Islet of Langerhans (tissue), 1 donor: ENCODE results near the gene TRAPPC1.
A peak's percentile ranks its signal among the peaks of the same experiment; 100 is the strongest.

Source experiments
- FAIRE-seq: peaks from one replicate; lab custom pipeline; 2011; peaks lifted over from hg19 to GRCh38; lab: Jason Lieb, UNC

Gene TRAPPC1

DNA sequence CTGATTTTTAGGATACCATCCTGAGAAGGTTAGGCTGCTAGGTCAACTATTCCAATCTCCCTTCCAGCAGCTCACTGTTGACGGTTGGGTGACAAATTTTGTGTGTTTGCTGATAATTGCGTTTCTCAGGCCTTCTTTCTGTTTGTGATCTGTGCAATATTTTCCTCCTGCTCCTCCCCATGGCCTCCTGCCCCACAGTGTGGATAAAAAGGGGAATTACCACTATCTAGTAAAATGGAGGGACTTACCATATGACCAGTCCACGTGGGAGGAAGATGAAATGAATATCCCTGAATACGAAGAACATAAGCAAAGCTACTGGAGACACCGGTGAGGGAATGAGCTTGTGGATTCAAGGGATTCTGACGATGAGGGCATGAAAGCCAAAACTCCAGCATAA is 34.0 kb downstream of the TRAPPC1 start:
- peak; percentile 83 for FAIRE-seq

GRCh38 chr17:7897090-7897489 is 34.7 kb downstream of the TRAPPC1 start:
- no peak for FAIRE-seq

DNA sequence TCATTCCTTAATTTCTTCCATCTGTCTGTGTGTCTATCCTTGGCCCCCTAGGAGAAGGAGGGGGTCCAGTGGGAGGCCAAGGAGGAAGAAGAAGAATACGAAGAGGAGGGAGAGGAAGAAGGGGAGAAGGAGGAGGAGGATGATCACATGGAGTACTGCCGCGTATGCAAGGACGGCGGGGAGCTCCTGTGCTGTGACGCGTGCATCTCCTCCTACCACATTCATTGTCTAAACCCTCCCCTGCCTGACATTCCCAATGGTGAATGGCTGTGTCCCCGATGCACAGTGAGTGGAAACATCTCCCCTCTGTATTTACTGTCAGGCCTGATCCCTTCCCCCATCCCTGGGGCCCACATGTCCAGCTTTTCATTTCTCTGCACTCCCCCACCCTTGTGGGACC is 36.9 kb downstream of the TRAPPC1 start:
- FAIRE-seq, result no peak

- FAIRE-seq, result no peak
Measured at GRCh38 chr17:7894226-7894625, 37.5 kb downstream of the TRAPPC1 start.

DNA sequence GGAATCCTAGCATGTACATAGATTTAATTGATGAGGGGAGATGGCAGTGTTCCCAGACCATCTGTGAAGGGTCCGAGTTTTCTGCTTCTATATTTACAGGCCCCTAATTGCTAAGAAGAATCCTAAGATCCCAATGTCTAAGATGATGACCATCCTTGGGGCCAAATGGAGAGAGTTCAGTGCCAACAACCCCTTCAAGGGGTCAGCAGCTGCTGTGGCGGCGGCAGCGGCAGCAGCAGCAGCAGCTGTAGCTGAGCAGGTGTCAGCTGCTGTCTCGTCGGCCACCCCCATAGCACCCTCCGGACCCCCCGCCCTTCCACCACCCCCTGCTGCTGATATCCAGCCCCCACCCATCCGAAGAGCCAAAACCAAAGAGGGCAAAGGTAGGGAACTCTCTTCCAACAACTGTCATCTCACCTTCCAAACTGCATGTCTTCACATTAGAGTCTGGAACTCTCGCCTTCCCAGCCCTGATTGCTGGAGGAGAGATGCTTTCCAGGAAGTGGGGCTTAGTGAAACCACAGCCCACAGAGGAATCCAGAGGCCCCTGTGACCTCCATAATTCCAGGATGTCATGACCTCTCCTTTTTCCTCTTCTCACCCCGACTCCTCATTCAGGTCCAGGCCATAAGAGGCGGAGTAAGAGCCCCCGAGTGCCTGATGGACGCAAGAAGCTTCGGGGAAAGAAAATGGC is 38.4 kb downstream of the TRAPPC1 start:
- no peak for FAIRE-seq

DNA sequence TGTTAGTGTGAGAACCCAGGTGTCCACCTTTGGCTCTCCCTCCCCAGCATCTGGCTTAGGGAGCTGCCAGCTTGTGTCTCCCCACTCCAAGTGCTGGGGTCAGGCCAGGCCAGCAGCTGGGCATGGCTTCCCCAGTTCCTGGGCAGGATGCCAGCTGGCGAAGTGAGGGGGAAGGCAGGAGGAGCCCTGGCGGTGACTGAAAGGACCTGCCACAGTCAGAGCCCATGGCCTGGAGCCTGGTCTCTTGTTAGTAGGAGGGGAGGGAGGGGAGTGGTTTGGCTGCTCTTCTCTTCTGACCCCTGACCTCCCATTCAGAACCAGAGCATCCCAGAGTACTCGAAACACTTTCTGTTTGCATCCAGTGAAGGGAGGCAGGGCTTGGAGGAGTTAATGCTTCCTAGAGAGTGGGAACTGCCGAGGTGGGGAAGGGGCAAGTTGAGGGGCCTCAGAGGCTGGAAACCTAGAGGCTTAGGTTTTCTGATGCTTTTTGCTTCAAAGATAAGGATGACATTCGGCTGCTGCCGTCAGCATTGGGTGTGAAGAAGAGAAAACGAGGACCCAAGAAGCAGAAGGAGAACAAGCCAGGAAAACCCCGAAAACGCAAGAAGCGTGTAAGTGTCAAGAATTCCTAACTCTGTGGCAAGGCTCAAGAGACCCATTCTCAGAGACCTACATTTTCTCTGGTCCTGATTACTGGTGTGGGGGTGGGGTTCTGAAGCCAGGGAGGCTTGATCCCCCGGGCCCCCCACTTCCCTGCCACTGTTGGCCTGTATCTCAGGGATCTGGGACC is 42.4 kb downstream of the TRAPPC1 start:
- peak; percentile 87 for FAIRE-seq

GRCh38 chr17:7888184-7888920 is 43.4 kb downstream of the TRAPPC1 start, which contains the start of gene CHD3:
TSS of gene CHD3 (plus strand) at chr17:7888789. CDS start at chr17:7889001, 212 bp downstream.
- FAIRE-seq, result no peak

GRCh38 chr17:7887482-7888183 is 44.1 kb downstream of the TRAPPC1 start:
- no peak for FAIRE-seq

- peak; percentile 66 for FAIRE-seq
Measured at GRCh38 chr17:7887038-7887481, 44.7 kb downstream of the TRAPPC1 start.

- FAIRE-seq, result no peak
Measured at GRCh38 chr17:7886227-7887037, 45.3 kb downstream of the TRAPPC1 start.

DNA sequence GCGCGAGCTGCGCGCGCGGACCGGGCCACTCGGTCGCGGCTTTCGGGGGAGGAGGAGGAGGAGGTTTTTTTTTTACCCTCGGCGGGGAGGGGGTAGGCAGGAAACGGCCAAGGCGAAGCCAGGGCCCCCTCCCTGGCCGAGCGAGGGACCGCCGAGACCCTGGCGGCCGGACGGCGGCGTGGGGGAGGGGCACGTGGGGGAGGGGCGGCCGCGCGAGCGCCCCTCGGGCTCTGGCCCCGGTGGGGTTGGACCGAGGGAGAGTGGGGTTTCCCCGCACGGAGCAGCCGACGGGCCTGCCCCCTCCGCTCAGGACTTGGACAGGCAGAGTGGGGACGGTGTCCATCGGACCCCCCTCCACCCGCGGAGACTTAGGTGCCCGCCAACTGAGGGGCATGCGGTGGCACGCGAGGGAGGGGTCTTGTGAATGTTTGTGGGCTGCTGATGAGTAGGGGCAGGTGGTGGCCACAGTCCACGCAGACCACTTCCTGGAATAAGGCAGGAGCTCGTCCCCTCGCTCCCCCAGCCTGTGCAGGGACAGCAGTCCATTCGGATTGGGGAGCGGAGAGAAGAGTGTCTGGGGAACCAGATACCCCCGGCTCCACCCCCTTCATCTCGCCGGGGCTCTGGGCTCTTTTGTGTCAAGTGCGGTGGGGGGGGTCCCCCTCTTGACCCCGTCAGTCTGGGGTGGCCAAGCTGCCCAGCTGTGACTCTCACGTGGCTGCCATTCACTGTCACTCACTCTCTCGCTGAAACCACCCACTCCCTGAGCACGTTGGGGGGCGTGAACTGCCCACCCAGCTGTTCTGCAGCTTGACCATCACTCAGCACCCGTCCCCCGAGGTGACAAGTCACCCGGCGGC is 46.1 kb downstream of the TRAPPC1 start:
- FAIRE-seq, result no peak

- no peak for FAIRE-seq
Measured at GRCh38 chr17:7884581-7885366, 47.0 kb downstream of the TRAPPC1 start.

GRCh38 chr17:7883781-7884386 is 47.9 kb downstream of the TRAPPC1 start:
- peak; percentile 36 for FAIRE-seq

GRCh38 chr17:7882629-7883028 is 49.1 kb downstream of the TRAPPC1 start:
- FAIRE-seq, result peak; percentile 64

- FAIRE-seq, result no peak
Measured at GRCh38 chr17:7882068-7882467, 49.7 kb downstream of the TRAPPC1 start.

- FAIRE-seq, result no peak
Measured at GRCh38 chr17:7881276-7882054, 50.3 kb downstream of the TRAPPC1 start.
